DMS79 (cell line): Measurements from ENCODE around the gene ADAMTS14.
"Not testable (repeated sequence)": the region's sequence is repeated elsewhere in the genome, so short reads cannot be mapped to it uniquely, and the experiment has no call there.

ENCODE experiments used
- DNase-seq: peaks from one replicate; lab custom pipeline; 2025; lab: John Stamatoyannopoulos, UW

ADAMTS14 gene

DNA sequence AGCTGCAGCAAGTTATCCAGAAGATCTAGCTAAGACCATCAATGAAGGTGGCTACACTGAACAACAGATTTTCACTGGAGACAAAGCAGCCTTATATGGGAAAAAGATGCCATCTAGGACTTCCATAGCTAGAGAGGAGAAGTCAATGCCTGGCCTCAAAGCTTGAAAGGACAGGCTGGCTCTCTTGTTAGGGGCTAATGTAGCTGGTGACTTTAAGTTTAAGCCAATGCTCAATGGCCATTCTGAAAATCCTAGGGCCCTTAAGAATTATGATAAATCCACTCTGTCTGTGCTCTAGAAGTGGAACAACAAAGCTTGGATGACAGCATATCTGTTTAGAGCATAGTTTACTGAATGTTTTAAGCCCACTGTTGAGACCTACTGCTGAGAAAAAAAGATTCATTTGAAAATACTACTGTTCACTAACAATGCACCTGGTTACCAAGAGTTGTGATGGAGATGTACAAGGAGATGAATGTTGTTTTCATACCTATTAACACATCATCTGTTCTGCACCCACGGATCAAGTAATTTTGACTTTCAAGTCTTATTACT, 13.6 kb upstream of the ADAMTS14 start:
- no peak for DNase-seq

DNA sequence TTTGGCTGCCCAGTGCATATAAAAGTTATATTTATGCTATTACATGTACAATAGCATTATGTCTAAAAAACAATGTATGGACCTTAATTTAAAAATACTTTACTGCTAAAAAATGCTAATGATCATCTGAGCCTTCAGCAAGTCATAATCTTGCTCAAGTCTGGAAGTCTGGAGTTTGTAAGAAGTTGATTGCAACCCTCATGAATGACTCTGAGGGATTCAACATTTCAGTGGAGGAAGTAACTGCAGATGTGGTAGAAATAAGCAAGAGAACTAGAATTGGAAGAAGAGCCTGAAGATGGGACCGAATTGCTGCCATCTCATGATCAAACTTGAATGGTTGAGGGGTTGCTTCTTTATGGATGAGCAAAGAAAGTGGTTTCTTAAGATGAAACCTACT, 13.0 kb upstream of the ADAMTS14 start:
- no peak for DNase-seq

DNA sequence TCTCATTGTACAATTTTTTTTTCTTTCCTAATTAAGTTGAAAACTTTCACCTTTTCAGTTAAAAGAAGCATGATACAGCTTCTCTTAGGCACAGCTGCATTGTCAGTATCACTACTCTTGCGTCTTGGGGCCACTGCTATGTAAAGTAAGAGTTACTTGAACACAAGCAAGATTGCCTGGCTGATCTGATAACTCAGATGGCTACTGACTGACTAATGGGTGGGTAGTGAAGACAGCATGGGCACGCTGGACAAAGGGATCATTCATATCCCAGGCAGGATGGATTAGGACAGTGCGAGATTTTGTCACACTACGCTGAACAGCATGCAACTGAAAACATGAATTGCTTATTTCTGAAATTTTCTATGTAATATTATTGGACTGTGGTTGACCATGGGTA, 11.6 kb upstream of the ADAMTS14 start:
- DNase-seq: no peak

- no peak for DNase-seq
These were observed 10.5 kb upstream of the ADAMTS14 start for GRCh38 chr10:70661623-70662361.

DNA sequence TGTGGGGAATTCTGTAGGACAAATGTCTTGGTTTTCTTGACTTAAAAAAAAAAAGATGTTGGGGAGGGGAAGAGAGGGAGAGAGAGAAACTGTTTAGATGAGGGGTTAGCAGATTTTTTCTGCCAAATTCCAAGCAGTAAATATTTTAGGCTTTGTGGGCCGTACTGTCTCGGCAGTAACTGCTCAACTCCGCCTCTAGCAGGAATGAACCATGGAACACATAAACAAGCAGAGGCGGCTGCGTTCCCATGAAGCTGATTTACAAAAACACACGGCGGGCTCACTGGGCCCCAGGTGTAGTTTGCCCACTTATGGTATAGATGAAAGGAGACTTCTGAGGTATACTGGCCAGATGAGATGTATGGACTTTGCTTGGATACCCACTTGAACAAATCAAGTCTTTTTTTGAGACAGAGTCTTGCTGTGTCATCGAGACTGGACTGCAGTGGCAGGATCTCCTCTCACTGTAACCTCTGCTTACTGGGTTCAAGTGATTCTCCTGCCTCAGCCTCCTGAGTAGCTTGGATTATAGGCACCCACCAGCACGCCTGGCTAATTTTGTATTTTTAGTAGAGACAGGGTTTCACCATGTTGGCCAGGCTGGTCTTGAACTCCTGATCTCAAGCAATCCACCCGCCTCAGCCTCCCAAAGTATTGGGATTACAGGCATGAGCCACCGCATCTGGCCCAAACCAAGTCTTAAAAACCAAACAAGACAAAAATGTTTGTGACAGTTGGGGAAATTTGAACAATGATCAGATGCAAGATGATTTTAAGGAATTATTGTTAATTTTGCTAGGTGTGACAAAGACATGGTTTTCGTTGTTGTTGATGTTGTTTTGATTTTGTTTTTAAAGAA, 9.7 kb upstream of the ADAMTS14 start:
- DNase-seq: no peak

GRCh38 chr10:70663458-70664409, 8.6 kb upstream of the ADAMTS14 start:
- DNase-seq: not testable (repeated sequence)

DNA sequence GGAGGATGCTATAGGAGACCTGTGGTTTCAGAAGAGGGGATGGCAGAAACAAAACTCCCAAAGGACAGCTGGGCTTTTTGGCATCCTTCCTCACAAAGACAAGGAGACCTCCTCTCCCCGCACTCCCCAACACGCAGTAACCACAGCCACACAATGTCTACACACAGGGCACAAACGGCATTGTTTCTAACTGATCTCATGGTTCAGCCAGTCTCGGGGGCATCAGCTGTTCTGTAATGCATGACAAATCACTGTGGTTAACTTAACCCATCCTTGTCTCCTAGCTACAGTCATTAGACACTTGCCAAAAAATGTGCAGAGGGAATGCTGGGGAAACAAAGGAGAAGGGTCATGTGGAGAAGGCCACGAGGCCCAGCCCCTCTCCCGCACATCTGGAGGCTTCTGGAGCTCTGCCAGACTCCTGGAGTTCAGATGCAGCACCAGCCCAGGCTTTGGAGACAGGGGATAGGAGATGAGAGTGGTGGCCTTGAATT, 7.6 kb upstream of the ADAMTS14 start:
- peak; percentile 49 for DNase-seq

DNA sequence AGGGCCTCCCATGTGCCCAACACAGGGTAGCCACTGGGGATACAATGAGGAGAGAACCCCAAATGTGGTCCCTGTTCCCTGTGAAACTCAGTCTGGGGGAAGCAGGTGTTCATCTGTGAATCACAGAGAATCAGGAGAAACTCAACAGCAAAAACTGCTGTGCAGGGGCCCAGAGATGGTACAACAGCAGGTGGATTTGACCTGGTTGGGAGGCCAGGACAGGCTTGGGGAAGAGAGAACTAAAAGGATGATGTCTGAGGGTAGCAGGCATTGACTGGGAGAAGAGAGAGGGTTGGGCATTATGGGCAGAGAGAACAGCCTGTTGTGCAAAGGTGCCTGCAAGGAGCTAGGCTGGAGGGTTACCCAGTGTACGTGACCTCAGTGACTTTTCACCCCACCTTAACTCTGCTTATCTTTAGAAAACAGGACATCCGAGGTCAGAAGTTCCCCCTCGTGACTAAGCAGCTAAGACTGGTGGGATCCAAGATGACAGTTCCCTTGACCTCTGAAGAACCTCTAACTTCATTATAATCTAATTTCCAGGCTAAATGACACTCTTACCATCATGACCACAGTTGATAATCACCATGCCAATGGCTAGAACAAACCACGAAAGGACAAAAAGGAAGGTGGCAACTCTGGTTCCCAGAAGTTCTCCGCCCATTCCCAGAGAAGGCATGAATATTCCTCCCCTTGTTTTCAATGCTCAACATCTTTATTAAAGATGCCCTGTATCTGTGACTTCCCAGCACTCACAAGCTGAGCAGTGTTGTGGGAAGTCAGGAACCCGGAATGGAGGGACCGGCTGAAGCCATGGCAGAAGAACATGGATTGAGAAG, 5.1 kb upstream of the ADAMTS14 start:
- DNase-seq: no peak

- not testable (repeated sequence) for DNase-seq
These were observed 4.5 kb upstream of the ADAMTS14 start for GRCh38 chr10:70667818-70668217.

DNA sequence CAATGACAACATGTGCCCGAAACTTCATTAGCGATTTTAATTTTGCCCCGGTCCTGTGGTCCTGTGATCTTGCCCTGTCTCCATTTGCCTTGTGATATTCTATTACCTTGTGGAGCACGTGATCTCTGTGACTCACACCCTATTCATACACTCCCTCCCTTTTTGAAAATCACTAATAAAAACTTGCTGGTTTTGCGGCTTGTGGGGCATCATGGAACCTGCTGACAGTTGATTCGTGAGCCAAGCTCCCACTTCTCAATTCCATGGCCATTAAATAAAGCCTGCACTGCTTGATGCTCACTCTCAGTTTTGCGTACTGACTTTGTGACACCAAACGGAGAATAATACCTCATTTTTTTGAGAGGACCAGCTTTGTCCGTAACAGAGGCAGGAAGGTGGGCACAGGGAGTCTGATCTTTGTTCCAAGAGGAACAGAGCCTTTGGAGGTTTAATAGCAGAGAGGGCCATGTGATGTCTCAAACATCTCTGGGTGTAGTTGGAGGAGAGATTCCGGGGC, 3.8 kb upstream of the ADAMTS14 start:
- no peak for DNase-seq

GRCh38 chr10:70669015-70669414, 3.3 kb upstream of the ADAMTS14 start:
- DNase-seq: no peak

GRCh38 chr10:70669732-70670317, 2.5 kb upstream of the ADAMTS14 start:
- no peak for DNase-seq

GRCh38 chr10:70671619-70672164, 614 bp upstream of the ADAMTS14 start:
- no peak for DNase-seq

DNA sequence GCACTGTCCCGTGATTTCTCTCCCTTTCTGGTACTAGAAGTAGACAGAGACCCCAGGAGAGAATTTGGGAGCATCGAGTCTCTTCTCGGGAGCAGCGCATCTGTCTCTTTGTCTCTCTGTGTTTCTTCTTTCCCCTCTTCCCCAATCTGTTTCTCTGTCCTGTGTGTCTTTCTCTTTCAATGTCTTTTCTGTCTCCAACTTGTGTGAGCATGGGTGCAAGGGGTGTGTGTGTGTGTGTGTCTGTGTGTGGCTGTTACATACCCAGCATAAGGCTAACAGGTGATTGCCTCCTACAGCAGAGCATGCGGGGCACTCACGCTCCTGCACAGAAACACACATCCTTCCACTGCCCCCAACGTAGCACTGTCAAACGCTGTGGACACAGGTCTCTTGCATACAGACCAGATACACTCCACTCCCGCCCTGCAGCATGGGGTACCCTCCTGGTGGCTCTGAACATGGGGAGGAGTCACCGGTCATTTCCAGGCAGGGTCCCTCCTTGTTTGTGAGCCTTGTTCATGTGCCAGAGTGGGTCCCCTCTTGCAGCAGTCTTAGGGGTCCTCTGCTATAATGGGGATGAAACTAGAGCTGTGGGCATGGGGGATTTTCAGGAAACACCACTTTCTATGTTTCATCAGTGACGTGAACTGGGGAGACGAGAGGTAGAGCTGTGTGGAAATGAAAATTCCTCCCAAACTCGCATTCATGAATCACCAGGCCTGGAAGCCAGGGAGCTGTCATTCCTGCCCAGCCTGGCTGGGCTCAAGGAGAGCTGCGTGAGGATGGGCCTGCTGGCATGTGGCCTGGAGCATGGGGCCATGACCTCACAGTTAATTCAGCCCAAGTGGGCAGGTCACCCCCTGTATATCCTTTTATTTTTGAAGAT, 980 bp downstream of the ADAMTS14 start:
- DNase-seq: no peak

- DNase-seq: no peak
These were observed 1.7 kb downstream of the ADAMTS14 start for GRCh38 chr10:70673929-70674559.

- no peak for DNase-seq
These were observed 2.5 kb downstream of the ADAMTS14 start for GRCh38 chr10:70674560-70675495.

DNA sequence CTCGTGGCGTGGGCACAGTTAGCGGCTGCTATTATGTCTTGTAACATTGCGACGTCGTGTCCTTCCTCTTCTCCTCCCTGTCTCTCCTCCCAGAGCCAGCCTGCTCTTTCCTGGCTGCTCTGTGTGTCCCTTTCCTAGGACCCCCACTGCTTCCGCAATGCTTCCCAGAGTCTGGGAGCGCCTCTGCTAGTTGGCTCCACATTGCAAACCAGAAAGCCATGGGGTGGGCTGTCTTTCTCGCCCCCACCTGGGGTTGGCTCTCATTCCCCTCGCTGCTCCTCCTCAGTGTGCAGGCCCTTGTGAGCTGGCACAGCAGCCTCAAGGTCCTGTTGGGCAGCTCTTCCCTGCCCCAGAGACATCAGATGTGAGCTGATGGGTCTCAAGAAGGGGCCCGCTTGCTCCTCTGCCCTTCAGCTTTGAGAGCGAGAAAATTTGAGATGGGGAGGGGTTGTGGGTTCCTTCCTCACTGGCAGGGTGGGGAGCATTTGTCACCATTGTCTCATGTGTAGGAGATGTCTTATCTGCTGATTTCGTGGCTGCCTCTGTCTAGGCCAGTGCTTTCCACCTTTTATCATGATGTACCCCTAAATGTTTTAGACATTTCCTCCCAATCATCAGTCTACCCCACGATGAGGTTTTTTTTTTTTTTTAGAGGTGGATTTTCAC, 3.3 kb downstream of the ADAMTS14 start:
- DNase-seq: no peak
